K562 (cell line): ENCODE measurements around the gene NTN4. TPM values are rescaled to one million over a fixed set of nuclear protein-coding genes. Genes with fewer than 3 reads are reported as not detected.

Experiments used
- ATAC-seq: fragments of 200-7000 bp; cut with Tn5 transposase; 3 replicates; pipeline ENCODE4 v1.9.1; 2020; ENCODE audit warnings: moderate library complexity
- BruUV-seq: library from RNA; stranded (reverse); fragments of 400-500 nt; replicated peaks from 2 replicates; lab custom pipeline; 2021; lab: Mats Ljungman, UMichigan
- CTCF ChIA-PET: fragments of 300-600 bp; formaldehyde crosslinking; extraction: SDS; loops from one replicate; lab custom pipeline; 2021; ENCODE audit warnings: low intra/inter-chr PET ratio; lab: Yijun Ruan, JAX
- POLR2A ChIA-PET: fragments of 300-600, 350-650 bp; sonication (Branson Sonifier 250); formaldehyde crosslinking; extraction: SDS; loops from one replicate; lab custom pipeline; 2021; ENCODE audit warnings: antibody characterized with exemption, inconsistent platforms; lab: Yijun Ruan, JAX
- DNase-seq, 4 experiments: peaks; one replicate each; pipeline versions ENCODE4 v3.0.0 to v3.0.0-alpha.2; 2011 to 2018; ENCODE audit warnings: low spot score in 3 of 4, mixed read lengths in 3 of 4; ENCODE audit errors: extremely low read depth in 1 of 4
- FAIRE-seq: peaks from 2 replicates; lab custom pipeline; 2011; peaks lifted over from hg19 to GRCh38; lab: Jason Lieb, UNC
- H2AFZ ChIP-seq: 2 replicates; pipeline ENCODE4 v1.6.0; 2011; ENCODE audit warnings: low read depth, low read length, control low read depth, inconsistent platforms
- H3K27ac ChIP-seq: fragments of 200-600 bp; 3 replicates; pipeline ENCODE4 v1.8.0; 2011; ENCODE audit warnings: low read depth, mild to moderate bottlenecking, control low read depth, inconsistent platforms, low read length, moderate library complexity, mixed read lengths; ENCODE audit errors: extremely low read depth
- H3K27me3 ChIP-seq, 2 experiments: fragments of 300-600 bp in 1 of 2; 2 replicates in 1 of 2; 3 replicates in 1 of 2; pipeline versions ENCODE4 v1.6.0 to v1.8.0; 2011; ENCODE audit warnings: inconsistent platforms in 2 of 2, low read length in 2 of 2, mild to moderate bottlenecking in 1 of 2, mixed read lengths in 1 of 2, moderate library complexity in 1 of 2; ENCODE audit not compliant: control insufficient read depth in 2 of 2, insufficient read depth in 2 of 2
- H3K36me3 ChIP-seq: fragments of 300-600 bp; 3 replicates; pipeline ENCODE4 v1.8.0; 2011; ENCODE audit warnings: mild to moderate bottlenecking, low read length, inconsistent platforms; ENCODE audit not compliant: control insufficient read depth, insufficient read depth
- H3K4me1 ChIP-seq, 2 experiments: fragments of 200-600 bp in 1 of 2; replicated peaks in 1 of 2; 2 replicates in 1 of 2; 3 replicates in 1 of 2; pipeline versions ENCODE4 v1.5.1 to v1.8.0; 2011; ENCODE audit warnings: inconsistent platforms in 2 of 2, low read length in 2 of 2, mild to moderate bottlenecking in 1 of 2, mixed read lengths in 1 of 2, moderate library complexity in 1 of 2; ENCODE audit not compliant: control insufficient read depth in 2 of 2, insufficient read depth in 2 of 2
- H3K4me2 ChIP-seq: 2 replicates; pipeline ENCODE4 v1.6.1; 2011; ENCODE audit warnings: low read length, control low read depth, inconsistent platforms, mixed read lengths; ENCODE audit not compliant: insufficient read depth
- H3K4me3 ChIP-seq: fragments of 200-600 bp; sonication (generic), shearing (Covaris generic); 2 replicates; pipeline ENCODE4 v1.5.1; 2016; ENCODE audit warnings: control low read depth, inconsistent platforms
- H3K79me2 ChIP-seq: fragments of 200-600 bp; 3 replicates; pipeline ENCODE4 v1.8.0; 2011; ENCODE audit warnings: low read length, inconsistent platforms; ENCODE audit not compliant: control insufficient read depth, insufficient read depth
- H3K9ac ChIP-seq, 2 experiments: 2 replicates each; pipeline versions ENCODE4 v1.6.0 to v1.6.1; 2011; ENCODE audit warnings: low read depth in 2 of 2, low read length in 2 of 2, control low read depth in 1 of 2, inconsistent platforms in 1 of 2, mild to moderate bottlenecking in 1 of 2, mixed read lengths in 1 of 2; ENCODE audit not compliant: insufficient read depth in 1 of 2
- H3K9me1 ChIP-seq: one replicate; pipeline ENCODE4 v1.6.0; 2011; ENCODE audit warnings: inconsistent platforms, mild to moderate bottlenecking, low read length, moderate library complexity; ENCODE audit not compliant: control insufficient read depth, insufficient read depth
- H3K9me3 ChIP-seq: replicated peaks from 2 replicates; pipeline ENCODE4 v1.5.1; 2011; ENCODE audit warnings: low read depth, low read length, inconsistent platforms; ENCODE audit not compliant: control insufficient read depth, insufficient read depth
- H4K20me1 ChIP-seq: replicated peaks from 2 replicates; pipeline ENCODE4 v1.6.1; 2011; ENCODE audit warnings: low read length, inconsistent platforms, mixed read lengths; ENCODE audit not compliant: control insufficient read depth, insufficient read depth
- ATF7 ChIP-seq: fragments of 450-650 bp; IDR thresholded peaks from 2 replicates; pipeline ENCODE4 v1.7.1; 2014; ENCODE audit warnings: mild to moderate bottlenecking, moderate library complexity
- CCAR2 ChIP-seq: fragments of 200-400 bp; formaldehyde crosslinking; IDR thresholded peaks from 2 replicates; pipeline ENCODE4 v1.6.1; 2017; ENCODE audit warnings: mild to moderate bottlenecking, low read depth, low read length
- GABPB1 ChIP-seq: sonication (generic); formaldehyde crosslinking; IDR thresholded peaks from 2 replicates; pipeline ENCODE4 v1.8.0; 2022; ENCODE audit warnings: mild to moderate bottlenecking, missing genetic modification reagents
- HCFC1 ChIP-seq: IDR thresholded peaks from 2 replicates; pipeline ENCODE4 v1.6.1; 2012; ENCODE audit warnings: low read depth, low read length, improper control_type of control experiment
- KDM5B ChIP-seq: fragments of 200-600 bp; sonication (generic); IDR thresholded peaks from 2 replicates; pipeline ENCODE4 v1.6.1; 2012; ENCODE audit warnings: low read depth, mild to moderate bottlenecking, moderate library complexity, low read length, control low read depth, inconsistent platforms; ENCODE audit not compliant: insufficient replicate concordance
- KLF1 ChIP-seq: fragments of 450-650 bp; IDR thresholded peaks from 2 replicates; pipeline ENCODE4 v1.6.1; 2016; ENCODE audit warnings: missing genetic modification characterization, missing compliant biosample characterization
- MCM7 ChIP-seq, 2 experiments: fragments of 450-650 bp; IDR thresholded peaks; 2 replicates each; pipeline ENCODE4 v1.6.1; 2016 to 2018
- PHF20 ChIP-seq: fragments of 450-650 bp; IDR thresholded peaks from 2 replicates; pipeline ENCODE4 v1.6.1; 2018; ENCODE audit not compliant: partially characterized antibody
- RBFOX2 ChIP-seq: fragments of 200-400 bp; formaldehyde crosslinking; IDR thresholded peaks from 2 replicates; pipeline ENCODE4 v1.6.1; 2017; ENCODE audit warnings: low read depth, mild to moderate bottlenecking, low read length, moderate library complexity
- RHOXF2B ChIP-seq: fragments of 250-450 bp; sonication (Bioruptor Pico); conservative IDR thresholded peaks from 2 replicates; pipeline ENCODE4 v1.5.1; 2021
- SREBF2 ChIP-seq: sonication (generic); formaldehyde crosslinking; IDR thresholded peaks from 2 replicates; pipeline ENCODE4 v1.4.0; 2020; ENCODE audit warnings: mild to moderate bottlenecking, missing genetic modification reagents
- STAG1 ChIP-seq: sonication (generic); formaldehyde crosslinking; IDR thresholded peaks from 2 replicates; pipeline ENCODE4 v1.5.0; 2020; ENCODE audit warnings: missing genetic modification reagents, borderline replicate concordance
- ZEB2 ChIP-seq: fragments of 450-650 bp; IDR thresholded peaks from 2 replicates; pipeline ENCODE4 v1.6.1; 2016
- ZNF24 ChIP-seq: fragments of 450-650 bp; IDR thresholded peaks from 2 replicates; pipeline ENCODE4 v1.6.1; 2016
- ZNF830 ChIP-seq: fragments of 250-450 bp; sonication (Bioruptor Pico); IDR thresholded peaks from 2 replicates; pipeline ENCODE4 v1.5.0; 2021; ENCODE audit warnings: mild to moderate bottlenecking
- WGBS: fragments of 100-300 bp; shearing (Covaris generic); methylation state at CpG from one replicate; pipeline ENCODE4 v1.1.6; 2016; ENCODE audit warnings: low coverage, mixed read lengths; ENCODE audit not compliant: insufficient coverage; ENCODE audit errors: missing lambda C conversion rate; 5-methylcytosine and 5-hydroxymethylcytosine counted together
- in situ Hi-C: fragments of 300-500 bp; cut with MboI; formaldehyde crosslinking; loops from 4 replicates; pipeline ENCODE4 v1.15.0; 2018; ENCODE audit warnings: inconsistent platforms, mixed read lengths
- intact Hi-C: fragments of 100-400 bp; cut with micrococcal nuclease; formaldehyde crosslinking; loops from 2 replicates; pipeline ENCODE4 v1.14.2; 2022
- polyA plus RNA-seq, 8 experiments: library from polyadenylated mRNA; depleted of rRNA in 4 of 8; stranded (reverse) in 5 of 8; unstranded in 3 of 8; fragments of >200 nt; fragmentation: Nextera tagmentation in 2 of 8; fragmentation: Illumina TruSeq in 1 of 8; extraction: Ambion mirVana in 2 of 8; extraction: Trizol in 1 of 8; gene quantifications; 2 replicates each; pipeline versions ENCODE4 v1.2.1 to v1.2.3, GENCODE V29; 2011 to 2014; ENCODE audit warnings: inconsistent platforms in 1 of 8, missing spikeins in 1 of 8
- total RNA-seq, 7 experiments: library from RNA; depleted of rRNA in 6 of 7; stranded (reverse); fragments of >200 nt in 6 of 7; fragmentation: Illumina TruSeq in 2 of 7; extraction: Trizol in 2 of 7; gene quantifications; 2 replicates each; pipeline versions ENCODE4 v1.2.1 to v1.2.3, GENCODE V29; 2011 to 2021; ENCODE audit warnings: low replicate concordance in 1 of 7
- TF ChIP-seq, protein P1 (sequence below): fragments of 250-450 bp; sonication (Bioruptor Pico); IDR thresholded peaks from 2 replicates; pipeline ENCODE4 v1.4.0; 2020; ENCODE audit warnings: mild to moderate bottlenecking, moderate library complexity, borderline replicate concordance
- TF ChIP-seq, protein P2 (sequence below): sonication (generic); formaldehyde crosslinking; IDR thresholded peaks from 2 replicates; pipeline ENCODE4 v1.8.0; 2022; ENCODE audit warnings: mild to moderate bottlenecking, missing genetic modification reagents
- TF ChIP-seq, protein P3 (sequence below): fragments of 250-450 bp; sonication (Bioruptor Pico); IDR thresholded peaks from 2 replicates; pipeline ENCODE4 v1.9.0; 2021; ENCODE audit warnings: mild to moderate bottlenecking
- TF ChIP-seq, protein P4 (sequence below): IDR thresholded peaks from 2 replicates; pipeline ENCODE4 v1.6.1; 2011; ENCODE audit warnings: borderline replicate concordance, low read depth, mild to moderate bottlenecking, moderate library complexity, low read length; ENCODE audit not compliant: insufficient read depth, poor library complexity, severe bottlenecking

The NTN4 gene
- total and polyA plus RNA-seq, 9 of the 15 experiments (the other 6 are each of a cell fraction or from before 2014, with no cell fraction given), result 0.13 TPM; not detected in 8

DNA sequence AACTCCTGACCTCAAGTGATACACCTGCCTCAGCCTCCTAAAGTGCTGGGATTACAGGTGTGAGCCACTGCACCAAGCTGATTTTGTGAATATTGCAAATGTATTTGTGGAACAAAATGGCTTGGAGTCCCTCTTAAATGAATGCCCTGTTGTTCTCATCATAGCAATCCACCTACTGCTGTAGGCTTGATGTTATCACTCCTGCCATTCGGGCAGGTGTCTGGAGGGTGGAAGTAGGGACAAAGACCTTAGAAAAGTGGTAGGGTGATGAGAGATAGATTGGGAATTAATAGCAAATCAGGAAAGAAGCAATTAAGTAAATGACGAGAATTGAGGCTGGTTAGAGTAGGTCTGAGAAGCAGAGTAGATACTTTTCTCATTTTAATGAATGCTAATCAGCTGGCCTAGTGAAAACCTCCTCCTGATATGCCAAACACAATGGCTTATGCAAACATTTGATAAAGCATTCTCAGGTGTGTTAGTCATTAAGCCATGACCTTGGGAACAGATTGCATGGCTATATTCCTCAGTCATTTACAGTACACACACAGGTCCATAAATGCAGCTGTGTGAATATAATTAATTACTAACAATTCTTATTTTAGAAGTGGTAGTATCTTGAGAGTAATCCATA, 178.8 kb downstream of the NTN4 start:
- Histone ChIP-seq H2AFZ (no peak overlapping the region), H3K27ac (no peak overlapping the region), H3K9me1 (no peaks in the 10 kb centered on the region), H3K79me2 (no peaks in the 10 kb centered on the region), H3K4me1 (no peaks in the 10 kb centered on the region; a peak in 1 of 5 replicates), H3K9me3 (no peaks in the 10 kb centered on the region), H3K4me3 (no peak overlapping the region), H3K4me2 (no peak overlapping the region), H4K20me1 (no peaks in the 10 kb centered on the region), H3K27me3 (peaks cover 0 to 5% of the 10 kb centered on the region in 2 experiments; a peak in 2 of 5 replicates), H3K9ac (no peak overlapping the region), H3K36me3 (no peaks in the 10 kb centered on the region)
- intact Hi-C loops (no loop called here), in situ Hi-C loops (loop anchor here (25.0 kb wide), 1 partner anchor 901 kb away; no protein-coding TSS in a partner anchor)
- BruUV-seq, result no TSS peak
- TF ChIP-seq PHF20, result no peak
- TF ChIP-seq, protein P1, sequence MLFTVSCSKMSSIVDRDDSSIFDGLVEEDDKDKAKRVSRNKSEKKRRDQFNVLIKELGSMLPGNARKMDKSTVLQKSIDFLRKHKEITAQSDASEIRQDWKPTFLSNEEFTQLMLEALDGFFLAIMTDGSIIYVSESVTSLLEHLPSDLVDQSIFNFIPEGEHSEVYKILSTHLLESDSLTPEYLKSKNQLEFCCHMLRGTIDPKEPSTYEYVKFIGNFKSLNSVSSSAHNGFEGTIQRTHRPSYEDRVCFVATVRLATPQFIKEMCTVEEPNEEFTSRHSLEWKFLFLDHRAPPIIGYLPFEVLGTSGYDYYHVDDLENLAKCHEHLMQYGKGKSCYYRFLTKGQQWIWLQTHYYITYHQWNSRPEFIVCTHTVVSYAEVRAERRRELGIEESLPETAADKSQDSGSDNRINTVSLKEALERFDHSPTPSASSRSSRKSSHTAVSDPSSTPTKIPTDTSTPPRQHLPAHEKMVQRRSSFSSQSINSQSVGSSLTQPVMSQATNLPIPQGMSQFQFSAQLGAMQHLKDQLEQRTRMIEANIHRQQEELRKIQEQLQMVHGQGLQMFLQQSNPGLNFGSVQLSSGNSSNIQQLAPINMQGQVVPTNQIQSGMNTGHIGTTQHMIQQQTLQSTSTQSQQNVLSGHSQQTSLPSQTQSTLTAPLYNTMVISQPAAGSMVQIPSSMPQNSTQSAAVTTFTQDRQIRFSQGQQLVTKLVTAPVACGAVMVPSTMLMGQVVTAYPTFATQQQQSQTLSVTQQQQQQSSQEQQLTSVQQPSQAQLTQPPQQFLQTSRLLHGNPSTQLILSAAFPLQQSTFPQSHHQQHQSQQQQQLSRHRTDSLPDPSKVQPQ, result no peak
- TF ChIP-seq KDM5B, result no peak
- TF ChIP-seq KLF1 (tag), result no peak
- TF ChIP-seq, protein P2, sequence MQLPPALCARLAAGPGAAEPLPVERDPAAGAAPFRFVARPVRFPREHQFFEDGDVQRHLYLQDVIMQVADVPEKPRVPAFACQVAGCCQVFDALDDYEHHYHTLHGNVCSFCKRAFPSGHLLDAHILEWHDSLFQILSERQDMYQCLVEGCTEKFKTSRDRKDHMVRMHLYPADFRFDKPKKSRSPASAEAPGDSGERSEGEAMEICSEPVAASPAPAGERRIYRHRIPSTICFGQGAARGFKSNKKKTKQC (CRISPR knock-in tag), result no peak
- TF ChIP-seq GABPB1 (CRISPR knock-in tag), result no peak
- no peak for TF ChIP-seq ATF7
- TF ChIP-seq ZEB2, result no peak
- TF ChIP-seq HCFC1, result no peak
- TF ChIP-seq, protein P3, sequence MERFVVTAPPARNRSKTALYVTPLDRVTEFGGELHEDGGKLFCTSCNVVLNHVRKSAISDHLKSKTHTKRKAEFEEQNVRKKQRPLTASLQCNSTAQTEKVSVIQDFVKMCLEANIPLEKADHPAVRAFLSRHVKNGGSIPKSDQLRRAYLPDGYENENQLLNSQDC (CRISPR knock-in tag), result no peak
- TF ChIP-seq ZNF830 (CRISPR knock-in tag), result no peak
- TF ChIP-seq RBFOX2, result no peak
- TF ChIP-seq STAG1 (CRISPR knock-in tag), result no peak
- TF ChIP-seq, protein P4, sequence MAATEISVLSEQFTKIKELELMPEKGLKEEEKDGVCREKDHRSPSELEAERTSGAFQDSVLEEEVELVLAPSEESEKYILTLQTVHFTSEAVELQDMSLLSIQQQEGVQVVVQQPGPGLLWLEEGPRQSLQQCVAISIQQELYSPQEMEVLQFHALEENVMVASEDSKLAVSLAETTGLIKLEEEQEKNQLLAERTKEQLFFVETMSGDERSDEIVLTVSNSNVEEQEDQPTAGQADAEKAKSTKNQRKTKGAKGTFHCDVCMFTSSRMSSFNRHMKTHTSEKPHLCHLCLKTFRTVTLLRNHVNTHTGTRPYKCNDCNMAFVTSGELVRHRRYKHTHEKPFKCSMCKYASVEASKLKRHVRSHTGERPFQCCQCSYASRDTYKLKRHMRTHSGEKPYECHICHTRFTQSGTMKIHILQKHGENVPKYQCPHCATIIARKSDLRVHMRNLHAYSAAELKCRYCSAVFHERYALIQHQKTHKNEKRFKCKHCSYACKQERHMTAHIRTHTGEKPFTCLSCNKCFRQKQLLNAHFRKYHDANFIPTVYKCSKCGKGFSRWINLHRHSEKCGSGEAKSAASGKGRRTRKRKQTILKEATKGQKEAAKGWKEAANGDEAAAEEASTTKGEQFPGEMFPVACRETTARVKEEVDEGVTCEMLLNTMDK, result no peak
- no peak for TF ChIP-seq CCAR2
- no peak for TF ChIP-seq ZNF24
- TF ChIP-seq MCM7 (IDR thresholded peaks at IDR 0.05), result no peak
- no peak for TF ChIP-seq RHOXF2B (CRISPR knock-in tag)
- no peak for TF ChIP-seq SREBF2
- CTCF ChIA-PET, result no interaction called here
- FAIRE-seq, result no peak
- WGBS, result 0% methylated on average over 2 of the region's 2 CpGs
- POLR2A ChIA-PET, result no interaction called here
- no peak for ATAC-seq
- DNase-seq, result no peak
